HCEC 1CT (cell line): Measurements from ENCODE around the gene RELCH.

ENCODE experiments used
- DNase-seq: peaks from one replicate; pipeline ENCODE4 v3.0.0-alpha.2; 2017

RELCH gene

GRCh38 chr18:62250475-62250874 is 63.4 kb downstream of the RELCH start:
- no peak for DNase-seq

GRCh38 chr18:62258093-62258492 is 71.0 kb downstream of the RELCH start:
- no peak for DNase-seq

GRCh38 chr18:62258616-62259015 is 71.6 kb downstream of the RELCH start:
- no peak for DNase-seq

GRCh38 chr18:62262061-62262460 is 75.0 kb downstream of the RELCH start:
- DNase-seq, result no peak

- DNase-seq, result no peak
Observed at GRCh38 chr18:62264984-62265383, 77.9 kb downstream of the RELCH start.

GRCh38 chr18:62277045-62277444 is 90.0 kb downstream of the RELCH start:
- no peak for DNase-seq

- no peak for DNase-seq
Observed at GRCh38 chr18:62279561-62279960, 92.5 kb downstream of the RELCH start.

- DNase-seq, result no peak
Observed at GRCh38 chr18:62280058-62280457, 93.0 kb downstream of the RELCH start.

GRCh38 chr18:62280786-62281185 is 93.7 kb downstream of the RELCH start:
- DNase-seq, result no peak

GRCh38 chr18:62281684-62282083 is 94.6 kb downstream of the RELCH start:
- DNase-seq, result peak; percentile 93

GRCh38 chr18:62282188-62282629 is 95.2 kb downstream of the RELCH start:
- DNase-seq, result peak; percentile 66

GRCh38 chr18:62284637-62285036 is 97.6 kb downstream of the RELCH start:
- DNase-seq, result no peak

GRCh38 chr18:62285281-62285680 is 98.2 kb downstream of the RELCH start:
- no peak for DNase-seq

- DNase-seq, result no peak
Observed at GRCh38 chr18:62287781-62288664, 101.0 kb downstream of the RELCH start.

- no peak for DNase-seq
Observed at GRCh38 chr18:62288665-62289008, 101.6 kb downstream of the RELCH start.

- DNase-seq, result no peak
Observed at GRCh38 chr18:62289047-62289446, 102.0 kb downstream of the RELCH start.

- no peak for DNase-seq
Observed at GRCh38 chr18:62294073-62294472, 107.0 kb downstream of the RELCH start.

- no peak for DNase-seq
Observed at GRCh38 chr18:62300359-62300963, 113.4 kb downstream of the RELCH start.

- no peak for DNase-seq
Observed at GRCh38 chr18:62301322-62301721, 114.3 kb downstream of the RELCH start.

- DNase-seq, result no peak
Observed at GRCh38 chr18:62312851-62313250, 125.8 kb downstream of the RELCH start.

GRCh38 chr18:62318228-62319180 is 131.4 kb downstream of the RELCH start:
- no peak for DNase-seq

- DNase-seq, result no peak
Observed at GRCh38 chr18:62321201-62321600, 134.1 kb downstream of the RELCH start.

GRCh38 chr18:62323483-62324180 is 136.6 kb downstream of the RELCH start:
- no peak for DNase-seq
